ENCODE results near the gene PSENEN.

Gene PSENEN

GRCh38 chr19:35775298-35776101 lies 30.0 kb downstream of the PSENEN start, which contains the start of gene ARHGAP33:
ARHGAP33 (plus strand) TSS chr19:35775564; CDS start chr19:35775659, 95 bp downstream.
- peak; percentile 92 for DNase-seq

- no peak for DNase-seq
These were observed 30.8 kb downstream of the PSENEN start for GRCh38 chr19:35776102-35776788.

DNA sequence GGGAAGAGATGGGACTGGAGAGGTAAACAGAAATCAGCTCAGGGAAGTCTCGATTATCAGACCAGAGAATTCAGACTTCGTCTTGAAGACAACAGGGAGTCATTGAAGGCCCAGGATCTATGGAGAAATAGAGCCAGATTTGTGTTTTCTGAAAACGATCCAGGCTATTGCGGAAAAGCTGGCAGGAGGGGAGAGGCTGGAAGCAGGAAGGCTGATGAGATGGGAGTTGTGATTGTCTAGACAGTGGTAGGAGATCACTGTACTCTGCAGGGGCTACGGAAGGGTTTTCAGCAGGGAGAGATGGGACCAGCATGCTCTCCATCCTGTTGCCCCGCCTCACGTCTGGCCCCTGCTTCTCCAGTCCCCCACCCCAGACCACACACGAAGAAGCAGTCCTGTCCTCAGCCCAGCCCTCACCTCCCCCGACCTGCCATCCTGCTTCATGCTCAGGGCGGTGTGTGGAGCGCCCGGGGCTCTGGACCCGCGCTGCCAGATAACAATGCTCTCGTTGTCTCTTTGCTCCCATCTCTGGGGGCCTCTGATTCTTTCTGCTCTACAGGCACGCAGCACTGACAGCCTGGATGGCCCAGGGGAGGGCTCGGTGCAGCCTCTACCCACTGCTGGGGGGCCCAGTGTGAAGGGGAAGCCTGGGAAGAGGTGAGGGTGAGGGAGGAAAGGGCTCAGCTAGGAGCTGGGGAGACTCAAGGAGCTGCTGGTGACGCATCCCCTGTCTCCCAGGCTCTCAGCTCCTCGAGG lies 31.8 kb downstream of the PSENEN start:
- no peak for DNase-seq

DNA sequence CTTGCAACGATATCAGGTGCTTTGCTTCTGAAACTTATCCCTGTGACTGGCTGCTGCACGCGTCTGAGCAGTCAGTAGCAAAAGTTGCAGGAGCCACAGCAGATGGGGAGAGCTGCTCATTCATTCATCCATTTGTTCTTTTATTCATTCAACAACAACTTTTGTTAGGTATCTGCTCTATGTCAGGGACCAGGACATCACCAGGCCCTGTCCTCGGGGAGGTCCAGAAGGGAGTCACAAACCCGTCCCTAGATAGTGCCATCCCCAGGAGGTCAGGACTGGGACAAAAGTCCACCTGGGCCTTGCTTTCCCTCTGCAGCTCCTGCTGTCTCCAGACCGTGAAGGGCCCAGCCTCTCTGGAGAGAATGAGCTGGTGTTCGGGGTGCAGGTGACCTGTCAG lies 32.5 kb downstream of the PSENEN start:
- no peak for DNase-seq

DNA sequence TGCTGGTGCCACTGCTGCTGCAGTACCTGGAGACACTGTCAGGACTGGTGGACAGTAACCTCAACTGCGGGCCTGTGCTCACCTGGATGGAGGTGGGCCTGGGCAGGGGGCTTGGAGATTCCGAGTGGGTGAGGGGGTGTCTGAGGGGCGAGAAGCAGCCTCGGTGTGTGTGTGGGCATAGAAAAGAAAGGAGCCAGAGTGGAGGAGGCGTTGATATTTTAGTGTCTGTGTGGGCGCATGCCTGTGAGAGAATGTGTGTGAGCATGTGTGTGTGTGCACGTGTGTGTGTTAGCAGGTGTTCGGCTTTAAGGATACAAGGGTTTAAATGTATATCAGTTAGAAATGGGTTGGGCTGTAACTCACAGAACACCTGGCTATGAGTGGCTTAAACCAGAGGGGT lies 33.6 kb downstream of the PSENEN start:
- DNase-seq, result no peak

DNA sequence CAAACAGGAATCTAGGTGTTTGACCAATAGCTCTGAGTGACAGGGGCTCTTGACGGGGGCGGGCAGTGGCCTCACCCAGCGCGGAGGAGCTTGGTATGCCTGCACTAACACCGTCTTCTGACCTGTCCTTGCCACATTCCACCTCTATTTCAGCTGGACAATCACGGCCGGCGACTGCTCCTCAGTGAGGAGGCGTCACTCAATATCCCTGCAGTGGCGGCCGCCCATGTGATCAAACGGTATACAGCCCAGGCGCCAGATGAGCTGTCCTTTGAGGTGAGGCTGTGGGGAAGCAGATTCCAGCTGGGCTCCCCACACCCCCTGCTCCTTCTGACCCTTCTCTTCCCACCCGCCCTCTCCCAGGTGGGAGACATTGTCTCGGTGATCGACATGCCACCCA lies 34.6 kb downstream of the PSENEN start:
- no peak for DNase-seq

DNA sequence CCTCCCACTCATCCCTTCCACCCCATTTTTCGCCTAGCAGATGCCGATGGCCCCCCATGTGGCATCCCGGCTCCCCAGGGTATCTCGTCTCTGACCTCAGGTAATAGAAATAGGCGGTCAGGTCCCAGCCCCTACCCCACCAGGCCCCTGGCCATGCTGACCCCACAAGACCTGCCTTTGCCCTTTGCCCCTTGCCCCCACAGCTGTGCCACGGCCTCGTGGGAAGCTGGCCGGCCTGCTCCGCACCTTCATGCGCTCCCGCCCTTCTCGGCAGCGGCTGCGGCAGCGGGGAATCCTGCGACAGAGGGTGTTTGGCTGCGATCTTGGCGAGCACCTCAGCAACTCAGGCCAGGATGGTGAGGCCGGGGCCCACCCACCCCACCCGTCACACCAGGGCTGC lies 35.3 kb downstream of the PSENEN start:
- no peak for DNase-seq

- DNase-seq, result no peak
These were observed 36.2 kb downstream of the PSENEN start for GRCh38 chr19:35781650-35782049.

GRCh38 chr19:35782589-35782988 lies 37.1 kb downstream of the PSENEN start:
- no peak for DNase-seq

- DNase-seq, result no peak
These were observed 38.3 kb downstream of the PSENEN start for GRCh38 chr19:35783469-35784434.

DNA sequence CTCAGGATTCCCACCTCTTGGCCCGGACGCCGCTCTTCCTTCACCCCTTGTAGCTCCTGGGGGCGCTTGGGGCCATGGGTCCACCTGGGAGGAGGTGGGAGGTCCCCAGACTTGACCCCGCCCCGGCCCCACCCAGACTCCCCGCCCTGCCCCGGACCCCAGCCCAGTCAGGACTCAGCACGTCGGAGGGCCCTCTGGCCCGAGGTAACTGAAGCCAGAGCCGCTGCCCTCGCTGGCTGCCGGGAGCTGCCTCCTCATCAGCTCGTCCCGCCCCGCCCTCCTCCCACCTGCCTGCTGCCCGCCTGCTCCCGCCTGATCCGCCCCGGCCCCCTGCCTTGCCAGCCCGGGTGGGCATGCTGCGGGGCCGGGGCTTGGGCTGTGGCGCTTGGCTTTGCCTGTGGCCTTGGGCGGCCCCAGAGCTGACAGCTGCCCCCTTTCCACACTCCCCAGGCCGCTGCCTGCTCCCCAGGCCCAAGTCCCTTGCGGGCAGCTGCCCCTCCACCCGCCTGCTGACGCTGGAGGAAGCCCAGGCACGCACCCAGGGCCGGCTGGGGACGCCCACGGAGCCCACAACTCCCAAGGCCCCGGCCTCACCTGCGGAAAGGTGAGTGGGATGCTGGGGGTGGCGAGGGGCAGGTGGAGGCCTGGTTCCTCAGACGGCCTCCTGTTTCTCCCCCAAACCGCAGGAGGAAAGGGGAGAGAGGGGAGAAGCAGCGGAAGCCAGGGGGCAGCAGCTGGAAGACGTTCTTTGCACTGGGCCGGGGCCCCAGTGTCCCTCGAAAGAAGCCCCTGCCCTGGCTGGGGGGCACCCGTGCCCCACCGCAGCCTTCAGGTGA lies 39.3 kb downstream of the PSENEN start:
- no peak for DNase-seq

DNA sequence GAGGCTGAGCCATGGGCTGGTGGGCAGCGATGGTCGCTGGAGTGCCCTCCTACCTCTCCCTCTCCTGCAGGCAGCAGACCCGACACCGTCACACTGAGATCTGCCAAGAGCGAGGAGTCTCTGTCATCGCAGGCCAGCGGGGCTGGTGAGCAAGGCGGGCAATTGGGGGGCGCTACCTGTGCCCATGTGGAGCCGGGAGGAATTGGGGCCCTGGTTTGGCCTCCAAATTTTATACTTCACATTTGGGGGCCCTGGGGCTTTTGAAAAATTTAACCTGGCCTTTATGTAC lies 39.8 kb downstream of the PSENEN start:
- no peak for DNase-seq

DNA sequence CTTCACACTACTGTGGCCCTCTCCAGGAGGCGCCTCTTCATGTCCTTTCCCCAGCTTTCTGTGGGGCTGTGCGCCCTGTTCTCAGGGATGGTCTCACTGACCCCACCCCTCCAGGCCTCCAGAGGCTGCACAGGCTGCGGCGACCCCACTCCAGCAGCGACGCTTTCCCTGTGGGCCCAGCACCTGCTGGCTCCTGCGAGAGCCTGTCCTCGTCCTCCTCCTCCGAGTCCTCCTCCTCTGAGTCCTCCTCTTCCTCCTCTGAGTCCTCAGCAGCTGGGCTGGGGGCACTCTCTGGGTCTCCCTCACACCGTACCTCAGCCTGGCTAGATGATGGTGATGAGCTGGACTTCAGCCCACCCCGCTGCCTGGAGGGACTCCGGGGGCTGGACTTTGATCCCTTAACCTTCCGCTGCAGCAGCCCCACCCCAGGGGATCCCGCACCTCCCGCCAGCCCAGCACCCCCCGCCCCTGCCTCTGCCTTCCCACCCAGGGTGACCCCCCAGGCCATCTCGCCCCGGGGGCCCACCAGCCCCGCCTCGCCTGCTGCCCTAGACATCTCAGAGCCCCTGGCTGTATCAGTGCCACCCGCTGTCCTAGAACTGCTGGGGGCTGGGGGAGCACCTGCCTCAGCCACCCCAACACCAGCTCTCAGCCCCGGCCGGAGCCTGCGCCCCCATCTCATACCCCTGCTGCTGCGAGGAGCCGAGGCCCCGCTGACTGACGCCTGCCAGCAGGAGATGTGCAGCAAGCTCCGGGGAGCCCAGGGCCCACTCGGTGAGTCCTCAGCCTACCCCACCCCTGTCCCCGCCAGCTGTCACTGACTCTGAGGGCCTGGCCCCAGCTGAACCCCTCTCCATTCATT lies 41.1 kb downstream of the PSENEN start:
- no peak for DNase-seq

DNA sequence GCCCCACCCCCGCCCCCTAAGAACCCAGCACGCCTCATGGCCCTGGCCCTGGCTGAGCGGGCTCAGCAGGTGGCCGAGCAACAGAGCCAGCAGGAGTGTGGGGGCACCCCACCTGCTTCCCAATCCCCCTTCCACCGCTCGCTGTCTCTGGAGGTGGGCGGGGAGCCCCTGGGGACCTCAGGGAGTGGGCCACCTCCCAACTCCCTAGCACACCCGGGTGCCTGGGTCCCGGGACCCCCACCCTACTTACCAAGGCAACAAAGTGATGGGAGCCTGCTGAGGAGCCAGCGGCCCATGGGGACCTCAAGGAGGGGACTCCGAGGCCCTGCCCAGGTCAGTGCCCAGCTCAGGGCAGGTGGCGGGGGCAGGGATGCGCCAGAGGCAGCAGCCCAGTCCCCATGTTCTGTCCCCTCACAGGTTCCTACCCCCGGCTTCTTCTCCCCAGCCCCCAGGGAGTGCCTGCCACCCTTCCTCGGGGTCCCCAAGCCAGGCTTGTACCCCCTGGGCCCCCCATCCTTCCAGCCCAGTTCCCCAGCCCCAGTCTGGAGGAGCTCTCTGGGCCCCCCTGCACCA lies 41.9 kb downstream of the PSENEN start:
- no peak for DNase-seq

- DNase-seq, result no peak
These were observed 42.9 kb downstream of the PSENEN start for GRCh38 chr19:35788205-35788960.

DNA sequence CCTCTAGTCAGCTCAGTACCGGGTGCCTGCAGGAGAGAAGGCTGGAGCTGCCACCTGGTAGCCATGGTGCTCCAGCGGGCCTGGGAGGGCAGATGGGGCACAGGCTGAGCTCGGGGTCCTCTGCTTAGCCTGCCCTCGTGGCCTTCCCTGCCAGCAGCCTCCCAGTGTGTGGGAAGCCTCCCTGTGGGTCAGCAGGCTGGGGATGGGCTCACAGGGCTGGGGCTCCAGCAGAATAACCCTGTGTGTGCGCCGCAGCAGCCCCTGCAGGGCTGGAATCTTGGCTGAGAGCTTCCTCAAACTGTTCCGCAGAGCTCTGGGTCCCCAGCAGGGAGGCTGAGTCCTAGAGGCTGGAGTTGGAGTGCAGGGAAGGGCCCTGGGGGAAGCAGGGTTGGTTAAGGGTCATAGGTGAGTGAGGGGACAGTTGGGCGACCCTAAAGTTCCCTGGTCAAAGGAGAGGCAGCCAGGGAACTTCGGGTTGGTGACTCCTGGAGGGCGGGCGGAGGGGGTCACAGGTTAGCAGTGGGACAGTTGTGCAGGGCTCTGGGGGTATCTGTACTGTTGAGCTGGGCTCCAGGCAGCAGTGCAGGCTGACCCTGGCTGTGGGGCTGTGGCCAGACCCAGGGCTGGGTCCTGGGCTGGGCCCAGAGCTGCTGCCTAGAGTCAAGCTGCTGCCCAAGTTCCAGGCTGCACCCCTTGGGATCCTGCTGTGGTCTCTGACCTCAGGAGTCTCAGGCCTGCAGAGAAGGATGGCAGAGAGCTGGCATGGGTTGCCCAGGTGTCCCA lies 43.9 kb downstream of the PSENEN start:
- DNase-seq, result no peak

GRCh38 chr19:35789978-35790944 lies 44.8 kb downstream of the PSENEN start:
- DNase-seq, result no peak
